Measurements from ENCODE around the gene IL24.

Gene IL24

GRCh38 chr1:206953626-206954025, 56.4 kb downstream of the IL24 start:
- DNase-seq (ENCODE audit: low read depth), result no peak
